HG02870 (cell line): ENCODE data around the gene MYH11.
"Not testable (repeated sequence)": the region's sequence is repeated elsewhere in the genome, so short reads cannot be mapped to it uniquely, and the experiment has no call there.

Source experiments
- ATAC-seq: cut with Tn5 transposase; IDR thresholded peaks from one replicate; pipeline ENCODE4 v1.9.1; 2021; ENCODE audit warnings: mild to moderate bottlenecking, moderate library complexity; ENCODE audit not compliant: unreplicated experiment

MYH11 gene

DNA sequence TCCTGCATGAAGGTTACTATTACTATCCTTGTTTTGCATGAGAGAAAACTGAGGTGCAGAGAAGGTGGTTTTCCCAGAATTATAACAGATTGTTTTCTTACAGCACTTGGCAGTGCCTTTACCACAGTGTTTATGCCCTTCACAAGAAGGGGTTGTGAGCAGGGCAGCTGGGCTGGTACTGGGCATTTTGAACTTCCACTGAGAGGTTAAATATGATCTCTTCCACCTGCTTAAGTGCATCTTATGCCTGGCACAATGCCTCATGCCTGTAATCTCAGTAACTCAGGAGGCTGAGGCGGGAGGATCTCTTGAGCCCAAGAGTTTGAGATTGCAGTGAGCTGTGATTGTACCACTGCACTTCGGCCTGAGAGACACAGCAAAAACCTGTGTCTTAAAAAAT is 170.5 kb downstream of the MYH11 start:
- no peak for ATAC-seq

DNA sequence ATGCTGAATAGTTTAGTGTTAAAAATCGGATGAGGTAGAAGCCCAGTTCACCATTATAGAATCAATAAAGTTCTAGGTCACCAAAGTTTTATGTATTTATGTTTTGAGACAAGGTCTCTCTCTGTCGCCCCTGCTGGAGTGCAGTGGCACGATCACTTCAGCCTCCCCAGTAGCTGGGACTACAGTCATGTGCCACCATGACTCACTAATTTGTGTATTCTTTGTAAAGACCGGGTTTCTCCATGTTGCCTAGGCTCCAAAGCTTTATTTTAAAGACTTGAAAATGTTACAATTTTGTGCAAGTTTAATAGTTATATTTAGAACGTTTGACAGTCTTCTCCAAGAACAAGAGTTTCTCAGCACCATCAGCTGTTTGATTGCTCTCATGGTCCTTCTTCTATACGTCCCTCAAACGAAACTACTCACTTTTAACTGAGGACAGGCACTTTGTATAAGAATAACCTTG is 174.7 kb downstream of the MYH11 start:
- ATAC-seq, result no peak

DNA sequence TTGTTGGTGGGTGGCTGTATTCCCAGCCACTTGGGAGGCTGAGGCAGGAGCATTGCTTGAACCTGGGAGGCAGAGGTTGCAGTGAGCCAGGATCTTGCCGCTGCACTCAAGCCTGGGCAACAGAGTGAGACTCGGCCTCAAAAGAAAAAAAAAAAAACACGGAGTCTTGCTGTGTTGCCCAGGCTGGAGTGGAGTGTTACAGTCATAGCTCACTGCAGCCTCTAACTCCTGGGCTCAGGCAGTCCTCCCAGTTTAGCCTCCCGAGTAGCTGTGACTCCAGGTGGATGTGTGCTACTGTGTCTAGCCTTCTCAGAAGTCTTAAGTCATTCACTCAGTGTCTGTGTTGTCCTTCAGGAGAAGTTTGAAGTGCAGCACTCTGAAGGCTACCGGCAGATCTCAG is 179.4 kb downstream of the MYH11 start:
- no peak for ATAC-seq

DNA sequence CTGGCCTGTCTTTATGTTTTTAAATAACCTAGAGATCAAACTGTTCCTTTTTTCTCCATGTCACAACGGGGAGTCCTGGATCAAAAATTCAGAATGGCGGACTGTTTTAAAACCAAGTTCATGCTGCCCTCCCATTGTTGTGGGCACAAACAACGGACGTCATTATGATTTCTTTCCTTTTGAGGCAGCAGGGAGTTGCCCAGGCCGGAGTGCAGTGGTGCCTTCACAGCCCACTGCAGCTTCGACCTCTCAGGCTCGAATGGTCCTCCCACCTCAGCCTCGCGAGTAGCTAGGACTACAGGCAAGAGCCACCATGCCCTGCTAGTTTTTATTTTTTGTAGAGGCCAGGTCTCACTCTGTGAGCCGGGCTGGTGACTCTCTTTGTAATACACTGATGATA is 180.3 kb downstream of the MYH11 start:
- no peak for ATAC-seq

- ATAC-seq, result no peak
Observed at GRCh38 chr16:15674571-15674970, 182.3 kb downstream of the MYH11 start.

- ATAC-seq, result no peak
Observed at GRCh38 chr16:15672514-15673167, 184.2 kb downstream of the MYH11 start.

DNA sequence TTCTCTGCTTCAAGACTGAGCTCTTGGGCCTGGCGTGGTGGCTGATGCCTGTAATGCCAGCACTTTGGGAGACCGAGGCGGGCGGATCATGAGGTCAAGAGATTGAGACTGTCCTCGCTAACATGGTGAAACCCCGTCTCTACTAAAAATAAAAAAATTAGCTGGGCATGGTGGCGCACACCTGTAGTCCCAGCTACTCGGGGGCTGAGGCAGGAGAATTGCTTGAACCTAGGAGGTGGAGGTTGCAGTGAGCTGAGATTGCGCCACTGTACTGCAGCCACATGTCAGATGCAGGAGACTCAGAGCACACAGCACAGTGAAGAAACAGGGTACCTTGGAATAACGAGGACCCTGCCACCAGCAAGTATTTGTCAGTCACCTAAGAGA is 184.7 kb downstream of the MYH11 start:
- ATAC-seq, result not testable (repeated sequence)

- no peak for ATAC-seq
Observed at GRCh38 chr16:15671530-15672117, 185.2 kb downstream of the MYH11 start.

- no peak for ATAC-seq
Observed at GRCh38 chr16:15667091-15667742, 189.6 kb downstream of the MYH11 start.

DNA sequence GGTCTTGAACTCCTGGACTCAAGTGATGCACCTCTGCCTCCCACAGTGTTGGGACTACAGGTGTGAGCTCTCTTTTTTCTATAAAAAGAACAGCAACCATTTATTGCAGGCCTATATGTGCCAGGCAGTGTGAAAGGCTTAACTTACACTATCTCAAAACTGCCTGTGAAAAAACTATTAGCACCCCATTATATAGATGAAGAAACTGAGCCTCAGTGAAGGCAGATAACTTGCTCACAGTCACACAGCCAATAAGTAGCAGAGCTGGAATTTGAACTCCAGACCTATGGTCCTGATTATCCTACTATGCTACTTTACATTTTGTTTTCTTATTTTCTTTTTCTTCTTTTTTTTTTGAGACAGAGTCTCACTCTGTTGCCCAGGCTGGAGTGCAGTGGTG is 191.7 kb downstream of the MYH11 start:
- no peak for ATAC-seq

DNA sequence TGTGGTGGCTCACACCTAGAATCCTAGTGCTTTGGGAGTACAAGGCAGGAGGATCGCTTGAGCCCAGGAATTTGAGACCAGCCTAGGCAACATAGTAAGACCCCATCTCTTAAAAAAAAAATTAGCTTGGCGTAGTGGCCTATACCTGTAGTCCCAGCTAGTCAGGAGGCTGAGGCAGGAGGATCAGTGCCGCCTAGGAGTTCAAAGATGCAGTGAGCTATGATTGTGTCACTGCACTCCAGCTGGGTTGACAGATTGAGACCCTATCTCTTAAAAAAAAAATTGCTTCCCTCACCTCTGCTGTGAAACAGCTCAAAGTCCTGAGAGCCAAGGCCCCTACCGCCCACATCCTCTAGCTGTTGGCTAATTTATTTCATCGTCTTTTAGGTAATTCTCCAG is 196.6 kb downstream of the MYH11 start:
- ATAC-seq, result no peak

GRCh38 chr16:15658556-15658955 is 198.3 kb downstream of the MYH11 start:
- no peak for ATAC-seq

DNA sequence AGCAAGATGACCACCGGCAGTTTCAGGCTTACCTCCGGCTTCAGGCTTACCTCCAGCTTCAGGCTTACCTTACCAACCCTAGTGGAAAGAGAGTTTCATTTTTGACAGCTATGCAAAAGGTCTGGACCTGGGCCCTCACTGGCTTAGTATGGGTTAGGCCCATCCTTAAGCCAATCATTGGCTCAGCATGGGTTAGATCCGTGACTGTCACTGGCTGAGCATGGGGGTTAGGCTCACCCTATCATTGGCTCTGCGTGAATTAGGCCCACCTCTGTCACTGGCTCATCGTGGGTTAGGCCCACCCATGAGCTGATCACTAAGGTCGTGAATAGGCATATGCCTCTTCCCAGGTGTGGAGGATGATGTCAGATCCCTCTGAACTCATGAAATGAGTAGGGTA is 198.7 kb downstream of the MYH11 start:
- no peak for ATAC-seq

DNA sequence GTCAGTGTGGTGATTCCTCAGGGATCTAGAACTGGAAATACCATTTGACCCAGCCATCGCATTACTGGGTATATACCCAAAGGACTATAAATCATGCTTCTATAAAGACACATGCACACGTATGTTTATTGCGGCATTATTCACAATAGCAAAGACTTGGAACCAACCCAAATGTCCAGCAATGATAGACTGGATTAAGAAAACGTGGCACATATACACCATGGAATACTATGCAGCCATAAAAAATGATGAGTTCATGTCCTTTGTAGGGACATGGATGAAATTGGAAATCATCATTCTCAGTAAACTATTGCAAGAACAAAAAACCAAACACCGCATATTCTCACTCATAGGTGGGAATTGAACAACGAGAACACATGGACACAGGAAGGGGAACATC is 201.3 kb downstream of the MYH11 start:
- ATAC-seq, result not testable (repeated sequence)

- ATAC-seq, result no peak
Observed at GRCh38 chr16:15654591-15654990, 202.2 kb downstream of the MYH11 start.

GRCh38 chr16:15653227-15653626 is 203.6 kb downstream of the MYH11 start:
- no peak for ATAC-seq
